OCI-LY3 (cell line): ENCODE measurements around the gene UNKL.

Experiments used
- CTCF ChIP-seq: fragments of 200-600, 300-600 bp; sonication (generic); IDR thresholded peaks from 2 replicates; pipeline ENCODE4 v1.5.1; 2014; ENCODE audit warnings: antibody characterized with exemption, low read length, low read depth
- EZH2phosphoT487 ChIP-seq: fragments of 200-600 bp; shearing (Covaris generic); IDR thresholded peaks from 2 replicates; pipeline ENCODE4 v1.6.1; 2018; ENCODE audit warnings: antibody characterized with exemption, mixed run types, low read depth

GRCh38 chr16:1354815-1355540 lies 59.5 kb downstream of the UNKL start:
- TF ChIP-seq CTCF (no peak), EZH2phosphoT487 (no peak)
